Vagina (tissue), 2 donors: ENCODE measurements around the gene OR2C3. TPM values are rescaled to one million over a fixed set of nuclear protein-coding genes. Genes with fewer than 3 reads are reported as not detected.
"Not testable (repeated sequence)": the region's sequence is repeated elsewhere in the genome, so short reads cannot be mapped to it uniquely, and the experiment has no call there.

Experiments
- DNase-seq, 2 donors: peaks; one replicate each; pipeline ENCODE4 v3.0.0-alpha.2; 2017; ENCODE audit errors: extremely low spot score in 2 of 2
- H3K27ac ChIP-seq: fragments of 200-600 bp; sonication (generic); one replicate; pipeline ENCODE4 v1.5.1; 2019
- H3K27me3 ChIP-seq: fragments of 200-600 bp; sonication (generic); one replicate; pipeline ENCODE4 v1.5.1; 2019
- H3K36me3 ChIP-seq, 2 donors: fragments of 200-600 bp; sonication (generic); one replicate each; pipeline ENCODE4 v1.5.1; 2017 to 2019
- H3K4me1 ChIP-seq: fragments of 200-600 bp; sonication (generic); one replicate; pipeline ENCODE4 v1.5.1; 2019
- H3K4me3 ChIP-seq, 2 donors: fragments of 200-600 bp; sonication (generic); 1 replicate in 1 of 2; 2 replicates in 1 of 2; pipeline ENCODE4 v1.5.1; 2016 to 2019
- H3K9me3 ChIP-seq: fragments of 200-600 bp; sonication (generic); one replicate; pipeline ENCODE4 v1.5.1; 2019
- CTCF ChIP-seq, 3 experiments: fragments of 450-650 bp in 2 of 3; fragments of 200-600 bp in 1 of 3; sonication (generic) in 1 of 3; IDR thresholded peaks; one replicate each; pipeline ENCODE4 v1.5.1; 2017 to 2019; ENCODE audit warnings: antibody characterized with exemption in 3 of 3, mild to moderate bottlenecking in 2 of 3, moderate library complexity in 2 of 3
- POLR2A ChIP-seq, 2 donors: fragments of 450-650 bp; IDR thresholded peaks; one replicate each; pipeline ENCODE4 v1.6.1; 2017; ENCODE audit warnings: antibody characterized with exemption in 2 of 2, mild to moderate bottlenecking in 2 of 2, moderate library complexity in 2 of 2
- POLR2AphosphoS5 ChIP-seq, 2 donors: sonication (generic); formaldehyde crosslinking; IDR thresholded peaks; one replicate each; pipeline ENCODE4 v1.9.0; 2017; ENCODE audit warnings: antibody characterized with exemption in 2 of 2, mild to moderate bottlenecking in 2 of 2, low read depth in 1 of 2; ENCODE audit not compliant: insufficient read depth in 1 of 2
- intact Hi-C: fragments of 100-400 bp; cut with DNase I; formaldehyde crosslinking; loops from one replicate; pipeline ENCODE4 v1.15.1; 2023
- total RNA-seq: library from RNA; depleted of rRNA; stranded (reverse); fragments of >200 nt; gene quantifications from one replicate; pipeline ENCODE4 v1.2.3, GENCODE V29; 2016

OR2C3 gene
- total RNA-seq, 1 donor from 2014 or later: not detected

DNA sequence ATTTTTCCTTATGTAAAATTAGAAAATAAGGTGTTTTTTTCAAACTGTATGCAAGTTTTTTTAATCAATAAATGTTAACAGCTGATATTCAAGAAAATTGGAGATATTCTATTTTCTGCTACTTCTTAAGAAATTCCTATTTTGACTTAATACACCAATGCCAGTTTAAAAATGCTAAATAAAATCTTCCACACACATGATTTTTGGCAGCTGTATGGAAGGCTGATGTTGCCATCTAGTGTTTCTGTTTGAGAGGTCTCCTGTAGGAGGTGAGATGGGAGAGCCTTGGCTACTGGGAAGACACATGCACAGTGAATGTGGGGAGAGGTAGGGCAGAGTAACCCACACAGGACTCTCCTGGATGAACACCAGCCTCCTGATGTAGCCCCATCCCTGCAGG lies 49.2 kb downstream of the OR2C3 start:
- intact Hi-C loops: no loop called here
- no peak overlapping the region for H3K4me3 ChIP-seq

GRCh38 chr1:247482747-247483146 lies 53.5 kb downstream of the OR2C3 start:
- Histone ChIP-seq H3K4me1 (no peaks in the 10 kb centered on the region), H3K4me3 (no peak overlapping the region), H3K27ac (peak overlapping the region; percentile 21), H3K36me3 (no peaks in the 10 kb centered on the region), H3K27me3 (no peaks in the 10 kb centered on the region), H3K9me3 (no peaks in the 10 kb centered on the region)
- no peak for DNase-seq
- TF ChIP-seq POLR2A (IDR thresholded peaks at IDR 0.05): no peak
- TF ChIP-seq CTCF (IDR thresholded peaks at IDR 0.05): no peak
- TF ChIP-seq POLR2AphosphoS5 (IDR thresholded peaks at IDR 0.05; ENCODE audit: insufficient read depth in 1 of 2, low read depth in 1 of 2): no peak
- intact Hi-C loops: no loop called here

More for the DNA sequence above, 49.2 kb downstream of the OR2C3 start:
- no peaks in the 10 kb centered on the region for H3K4me1 ChIP-seq
- no peak overlapping the region for H3K27ac ChIP-seq
- no peak for DNase-seq
- H3K27me3 ChIP-seq: no peaks in the 10 kb centered on the region
- H3K9me3 ChIP-seq: no peaks in the 10 kb centered on the region
- TF ChIP-seq CTCF (IDR thresholded peaks at IDR 0.05) (peak in 2 of 3 experiments; percentile 5 to 33), POLR2A (IDR thresholded peaks at IDR 0.05) (no peak), POLR2AphosphoS5 (IDR thresholded peaks at IDR 0.05; ENCODE audit: insufficient read depth in 1 of 2, low read depth in 1 of 2) (no peak)
- no peaks in the 10 kb centered on the region for H3K36me3 ChIP-seq

GRCh38 chr1:247476328-247477058 lies 59.7 kb downstream of the OR2C3 start:
- H3K9me3 ChIP-seq, H3K27ac ChIP-seq, H3K4me3 ChIP-seq, DNase-seq, intact Hi-C loops, H3K36me3 ChIP-seq, H3K4me1 ChIP-seq, H3K27me3 ChIP-seq: not testable (repeated sequence)

DNA sequence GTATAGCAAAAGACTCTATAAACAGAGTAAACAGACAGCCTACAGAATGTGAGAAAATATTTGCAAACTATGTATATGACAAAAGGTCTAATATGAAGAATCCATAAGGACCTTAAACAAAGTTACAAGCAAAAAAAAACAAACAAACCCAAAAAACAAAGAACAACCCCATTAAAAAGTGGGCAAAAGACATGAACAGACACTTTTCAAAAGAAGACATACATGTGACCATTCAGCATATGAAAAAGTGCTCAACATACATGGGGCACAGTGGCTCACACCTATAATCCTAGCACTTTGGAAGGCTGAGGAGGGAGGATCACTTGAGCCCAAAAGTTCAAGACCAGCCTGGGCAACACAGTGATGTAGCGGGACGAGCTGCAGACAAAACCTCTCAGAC lies 60.4 kb downstream of the OR2C3 start:
- intact Hi-C loops: no loop called here
- no peak overlapping the region for H3K4me3 ChIP-seq
- no peaks in the 10 kb centered on the region for H3K27me3 ChIP-seq
- H3K36me3 ChIP-seq: no peaks in the 10 kb centered on the region
- H3K27ac ChIP-seq: no peak overlapping the region
- no peaks in the 10 kb centered on the region for H3K4me1 ChIP-seq
- no peaks in the 10 kb centered on the region for H3K9me3 ChIP-seq
- TF ChIP-seq CTCF (IDR thresholded peaks at IDR 0.05): no peak
- TF ChIP-seq POLR2A (IDR thresholded peaks at IDR 0.05): no peak
- TF ChIP-seq POLR2AphosphoS5 (IDR thresholded peaks at IDR 0.05; ENCODE audit: insufficient read depth in 1 of 2, low read depth in 1 of 2): no peak
- no peak for DNase-seq

Other genes starting within 250 kb of the OR2C3 start
- gene ZNF496, start 204.6 kb downstream of the OR2C3 start, total RNA-seq: 39.0 TPM
- 1.7 TPM for gene NLRP3, start 120.3 kb downstream of the OR2C3 start, total RNA-seq
- gene OR2B11, start 78.3 kb downstream of the OR2C3 start, total RNA-seq: not detected
- not detected for gene GCSAML, start 12.7 kb upstream of the OR2C3 start, total RNA-seq
- not detected for gene OR2G2, start 51.9 kb upstream of the OR2C3 start, total RNA-seq
- not detected for gene OR2G3, start 69.1 kb upstream of the OR2C3 start, total RNA-seq
- not detected for gene OR13G1, start 143.3 kb upstream of the OR2C3 start, total RNA-seq
- not detected for gene OR6F1, start 180.2 kb upstream of the OR2C3 start, total RNA-seq
- 1.5 TPM for gene OR14K1, start 202.2 kb upstream of the OR2C3 start, total RNA-seq
- not detected for gene OR14A2, start 211.7 kb upstream of the OR2C3 start, total RNA-seq
- not detected for gene OR1C1, start 224.1 kb upstream of the OR2C3 start, total RNA-seq